SK-MEL-5 (cell line): ENCODE results near the gene PCBP3. TPM values are rescaled to one million over a fixed set of nuclear protein-coding genes. Genes with fewer than 3 reads are reported as not detected.
"Not testable (repeated sequence)": the region's sequence is repeated elsewhere in the genome, so short reads cannot be mapped to it uniquely, and the experiment has no call there.

Experiments
- DNase-seq: peaks from one replicate; pipeline ENCODE4 v3.0.0-alpha.2; 2016; ENCODE audit warnings: low read depth, low spot score
- in situ Hi-C: cut with HindIII; loops from 2 replicates; pipeline ENCODE4 v1.10.0; 2016; ENCODE audit warnings: low sequenced_read_pairs, high pct_unique_total_duplicates, low pct_unique_long_range_greater_than_20kb
- total RNA-seq: library from RNA; depleted of rRNA; stranded (reverse); fragments of >200 nt; shearing (Covaris generic); gene quantifications from 2 replicates; pipeline ENCODE4 v1.2.3, GENCODE V29; 2014

PCBP3 gene
- total RNA-seq, 1 experiment from 2014 or later, result not detected

DNA sequence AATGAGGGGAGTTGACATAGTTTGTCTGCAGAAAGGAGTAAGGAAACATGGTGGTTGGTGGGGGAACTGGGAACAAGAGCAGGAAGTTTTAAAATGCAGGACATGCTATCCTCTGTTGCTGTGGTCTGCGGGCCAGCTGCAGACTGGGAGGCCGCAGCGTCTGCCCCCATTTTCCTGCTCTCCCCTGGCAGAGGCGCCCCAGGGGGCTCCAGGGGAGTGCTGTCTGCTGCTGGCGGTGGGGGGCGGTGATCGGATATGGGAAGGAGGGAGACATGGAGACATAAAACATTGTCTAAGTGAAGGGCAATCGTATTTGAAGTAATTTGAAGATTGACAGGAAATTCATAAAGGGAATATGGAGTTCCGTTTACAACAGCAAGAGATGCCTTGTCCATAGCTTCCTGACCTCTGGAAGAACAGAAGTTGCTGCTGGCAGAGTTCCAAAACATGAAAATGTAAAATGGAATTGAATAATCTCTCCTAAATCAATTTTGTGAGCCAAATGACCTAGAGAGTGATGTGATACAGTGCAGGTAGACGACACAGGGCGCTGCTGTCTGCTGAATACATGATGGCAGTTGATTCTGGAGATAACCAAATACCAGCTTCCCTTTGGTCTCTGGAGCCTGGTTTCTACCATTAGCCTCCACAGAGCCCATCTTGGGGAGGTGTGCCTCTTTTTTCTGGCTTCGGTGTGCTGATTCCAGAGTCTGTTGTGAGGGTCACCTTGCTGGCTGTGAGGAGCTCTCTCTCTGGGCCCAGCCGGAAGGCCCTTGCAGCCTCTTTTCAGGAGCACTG lies 61.0 kb downstream of the PCBP3 start:
- in situ Hi-C loops, result no loop called here
- DNase-seq, result no peak

DNA sequence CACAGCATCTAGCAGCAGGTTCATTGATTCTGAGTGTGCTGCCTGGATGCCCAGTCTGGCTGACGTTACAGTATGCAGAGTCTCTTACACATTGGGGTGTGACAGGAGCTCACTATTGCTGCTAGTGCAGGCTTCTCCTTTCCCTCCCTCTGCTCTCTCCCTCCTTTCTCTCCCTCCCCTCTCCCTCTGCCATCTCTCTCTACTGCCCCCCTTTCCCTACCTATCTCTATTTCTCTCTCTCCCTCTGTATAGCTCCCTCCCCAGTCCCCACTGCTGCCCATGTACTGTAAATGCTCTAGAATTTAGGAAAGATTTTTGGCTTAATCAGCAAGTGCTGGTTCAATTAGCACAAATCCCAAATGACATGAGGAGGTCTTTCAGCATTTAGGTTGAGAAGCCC lies 62.8 kb downstream of the PCBP3 start:
- in situ Hi-C loops, result no loop called here
- DNase-seq, result no peak

DNA sequence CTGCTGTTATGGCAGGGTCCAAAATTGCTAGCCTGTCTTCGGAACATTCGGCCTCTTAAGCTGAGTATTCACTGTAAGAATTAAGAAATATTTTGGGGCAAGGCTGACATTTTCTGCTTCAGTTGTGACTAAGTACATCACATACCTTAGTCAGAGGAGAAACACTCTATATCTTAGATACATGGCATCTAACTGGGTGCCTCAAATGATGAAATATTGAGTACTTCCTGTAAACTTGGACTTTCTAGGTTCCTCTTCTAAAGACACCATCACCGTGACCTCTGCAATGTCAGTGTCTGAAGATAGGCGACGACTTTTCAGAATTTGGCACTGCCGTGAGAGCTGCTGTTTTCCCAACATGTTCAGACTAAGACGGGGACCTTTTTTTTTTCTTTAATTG lies 65.6 kb downstream of the PCBP3 start:
- in situ Hi-C loops, result no loop called here

DNA sequence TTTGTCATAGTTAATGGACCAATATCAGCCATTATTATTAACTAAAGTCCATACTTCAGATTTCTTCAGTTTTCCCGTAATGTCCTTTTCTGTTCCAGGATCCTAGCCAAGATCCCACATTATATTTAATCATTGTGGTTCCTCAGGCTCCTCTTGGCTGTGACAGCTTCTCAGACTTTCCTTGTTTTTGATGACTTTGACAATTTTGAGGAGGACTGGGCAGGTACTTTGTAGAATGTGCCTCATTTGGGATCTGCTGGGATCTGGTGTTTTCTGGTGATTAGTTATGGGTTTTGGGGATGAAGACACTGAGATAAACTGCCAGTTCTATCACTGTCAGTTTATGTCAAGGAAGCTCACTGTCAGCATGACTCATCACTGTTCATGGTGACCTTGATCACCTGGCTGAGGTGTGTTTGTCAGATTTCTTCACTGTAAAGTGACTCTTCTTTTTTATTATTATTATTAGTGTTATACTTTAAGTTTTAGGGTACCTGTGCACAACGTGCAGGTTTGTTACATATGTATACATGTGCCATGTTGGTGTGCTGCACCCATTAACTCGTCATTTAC lies 66.3 kb downstream of the PCBP3 start:
- in situ Hi-C loops, result no loop called here
- DNase-seq, result no peak

More for the DNA sequence above, 65.6 kb downstream of the PCBP3 start:
- DNase-seq, result no peak

DNA sequence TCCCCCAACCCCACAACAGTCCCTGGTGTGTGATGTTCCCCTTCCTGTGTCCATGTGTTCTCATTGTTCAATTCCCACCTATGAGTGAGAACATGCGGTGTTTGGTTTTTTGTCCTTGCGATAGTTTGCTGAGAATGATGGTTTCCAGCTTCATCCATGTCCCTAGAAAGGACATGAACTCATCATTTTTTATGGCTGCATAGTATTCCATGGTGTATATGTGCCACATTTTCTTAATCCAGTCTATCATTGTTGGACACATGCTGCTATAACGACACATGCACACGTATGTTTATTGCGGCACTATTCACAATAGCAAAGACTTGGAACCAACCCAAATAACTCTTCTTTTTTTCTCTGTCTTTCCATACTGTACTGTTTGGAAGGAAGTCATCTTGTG lies 66.8 kb downstream of the PCBP3 start:
- in situ Hi-C loops, DNase-seq: not testable (repeated sequence)

DNA sequence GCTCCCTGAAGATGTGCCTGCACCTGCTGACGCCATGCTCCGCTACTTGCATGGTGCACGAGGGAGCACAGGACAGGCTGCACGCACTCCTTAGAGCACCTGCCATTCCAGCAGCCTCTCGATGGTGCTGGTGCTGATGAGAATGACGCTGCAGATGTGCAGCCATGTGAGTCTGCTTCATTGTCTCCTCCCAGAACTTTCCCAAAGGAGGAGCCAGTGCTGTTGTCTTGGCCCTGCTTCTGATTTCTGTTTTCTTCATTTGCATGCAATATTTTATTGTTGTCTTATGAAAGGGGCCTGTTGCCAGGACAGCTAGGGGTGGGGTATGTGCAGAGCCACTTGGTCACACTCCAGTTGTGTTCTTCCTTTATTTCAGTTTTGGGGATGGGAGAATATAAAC lies 70.1 kb downstream of the PCBP3 start:
- in situ Hi-C loops, result no loop called here
- DNase-seq, result no peak

DNA sequence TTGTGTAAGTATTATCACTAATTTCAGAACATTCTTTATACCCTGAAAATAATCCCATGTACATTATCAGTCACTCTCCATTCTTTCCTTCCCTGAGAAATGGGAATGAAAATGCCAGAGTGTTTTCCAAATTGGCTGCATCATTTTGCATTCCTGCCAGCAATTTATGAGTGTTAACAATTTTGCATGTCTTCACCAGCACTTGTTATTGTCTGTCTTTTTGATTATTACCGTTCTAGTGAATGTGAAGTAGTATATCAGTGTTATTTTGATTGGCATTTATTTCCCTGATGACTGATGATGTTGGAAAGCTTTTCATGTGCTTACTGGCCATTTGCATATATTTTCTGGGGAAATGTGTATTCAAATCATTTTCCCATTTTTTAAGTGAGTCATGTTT lies 71.9 kb downstream of the PCBP3 start:
- DNase-seq, result no peak
- in situ Hi-C loops, result no loop called here

DNA sequence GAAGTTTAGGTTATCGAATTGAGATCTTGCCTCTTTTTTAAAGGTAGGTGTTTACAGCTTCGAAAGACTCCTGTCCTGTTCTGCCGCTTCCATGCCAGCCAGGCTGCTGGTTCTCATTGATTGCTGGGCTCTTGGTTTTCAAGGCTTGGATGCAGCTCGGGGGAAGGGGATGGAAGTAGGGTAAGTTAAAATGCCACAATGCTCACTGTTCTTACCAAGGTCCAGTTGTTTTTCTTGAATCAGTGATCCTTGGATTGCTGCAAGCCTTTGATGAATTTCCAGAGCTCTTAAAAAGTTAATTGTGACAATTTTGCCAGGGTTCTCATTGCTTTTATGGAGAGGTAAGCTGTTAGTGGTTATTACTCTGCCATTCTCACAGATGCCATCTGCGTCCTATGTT lies 74.9 kb downstream of the PCBP3 start:
- in situ Hi-C loops, result no loop called here
- DNase-seq, result no peak

DNA sequence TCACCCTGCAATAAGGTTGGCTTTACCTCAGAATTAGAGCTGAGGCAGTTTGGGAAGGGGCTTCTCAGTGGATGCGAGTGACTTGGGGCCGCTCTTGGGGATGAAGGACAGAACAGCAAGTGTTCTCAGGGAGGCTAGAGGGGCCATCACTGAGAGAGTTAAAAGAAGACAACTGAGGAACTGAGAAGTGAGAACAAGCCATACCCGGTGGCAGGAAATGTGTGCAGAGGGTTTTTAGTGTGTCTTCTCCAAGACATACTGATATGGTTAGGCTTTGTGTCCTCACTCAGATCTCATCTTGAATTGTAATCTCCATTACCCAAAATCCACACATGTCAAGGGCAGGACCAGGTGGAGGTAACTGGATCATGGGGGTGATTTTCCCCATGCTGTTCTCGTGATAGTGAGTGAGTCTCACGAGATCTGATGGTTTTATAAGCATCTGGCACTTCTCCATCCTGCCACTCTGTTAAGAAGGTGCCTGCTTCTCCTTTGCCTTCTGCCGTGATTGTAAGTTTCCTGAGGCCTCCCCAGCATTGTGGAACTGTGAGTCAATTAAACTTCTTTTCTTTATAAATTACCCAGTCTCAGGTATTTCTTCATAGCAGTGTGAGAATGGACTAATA lies 75.8 kb downstream of the PCBP3 start:
- in situ Hi-C loops, result no loop called here

DNA sequence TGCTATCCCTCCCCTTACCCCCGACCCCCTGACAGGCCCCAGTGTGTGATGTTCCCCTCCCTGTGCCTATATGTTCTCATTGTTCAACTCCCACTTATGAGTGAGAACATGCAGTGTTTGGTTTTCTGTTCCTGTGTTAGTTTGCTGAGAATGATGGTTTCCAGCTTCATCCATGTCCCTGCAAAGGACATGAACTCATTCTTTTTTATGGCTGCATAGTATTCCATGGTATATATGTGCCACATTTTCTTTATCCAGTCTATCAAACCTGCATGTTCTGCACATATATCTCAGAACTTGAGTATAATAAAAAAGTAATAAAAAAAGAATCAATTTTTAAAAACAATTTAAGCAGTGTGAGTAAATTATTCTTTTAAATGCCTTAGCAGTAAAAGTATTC lies 76.7 kb downstream of the PCBP3 start:
- DNase-seq, in situ Hi-C loops: not testable (repeated sequence)

More for the DNA sequence above, 75.8 kb downstream of the PCBP3 start:
- no peak for DNase-seq

DNA sequence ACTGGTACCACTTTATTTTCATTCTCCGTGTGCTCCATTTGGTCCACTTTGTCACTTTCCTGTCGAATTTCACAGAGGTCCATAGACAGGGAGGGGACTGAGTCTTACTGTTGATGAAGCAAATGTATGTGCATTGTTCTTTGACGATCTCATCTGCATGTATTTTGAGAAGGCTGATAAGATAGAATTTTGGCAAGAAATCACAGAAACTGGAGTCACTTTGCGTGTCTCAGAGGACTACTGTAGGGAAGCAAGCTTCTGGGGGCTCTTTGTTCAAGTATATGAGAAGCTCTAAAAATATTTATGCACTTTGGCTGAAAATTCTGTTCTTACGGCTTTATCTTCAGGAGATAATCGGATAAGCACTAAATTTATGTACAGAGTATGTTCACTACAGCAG lies 78.1 kb downstream of the PCBP3 start:
- no peak for DNase-seq
- in situ Hi-C loops, result no loop called here

DNA sequence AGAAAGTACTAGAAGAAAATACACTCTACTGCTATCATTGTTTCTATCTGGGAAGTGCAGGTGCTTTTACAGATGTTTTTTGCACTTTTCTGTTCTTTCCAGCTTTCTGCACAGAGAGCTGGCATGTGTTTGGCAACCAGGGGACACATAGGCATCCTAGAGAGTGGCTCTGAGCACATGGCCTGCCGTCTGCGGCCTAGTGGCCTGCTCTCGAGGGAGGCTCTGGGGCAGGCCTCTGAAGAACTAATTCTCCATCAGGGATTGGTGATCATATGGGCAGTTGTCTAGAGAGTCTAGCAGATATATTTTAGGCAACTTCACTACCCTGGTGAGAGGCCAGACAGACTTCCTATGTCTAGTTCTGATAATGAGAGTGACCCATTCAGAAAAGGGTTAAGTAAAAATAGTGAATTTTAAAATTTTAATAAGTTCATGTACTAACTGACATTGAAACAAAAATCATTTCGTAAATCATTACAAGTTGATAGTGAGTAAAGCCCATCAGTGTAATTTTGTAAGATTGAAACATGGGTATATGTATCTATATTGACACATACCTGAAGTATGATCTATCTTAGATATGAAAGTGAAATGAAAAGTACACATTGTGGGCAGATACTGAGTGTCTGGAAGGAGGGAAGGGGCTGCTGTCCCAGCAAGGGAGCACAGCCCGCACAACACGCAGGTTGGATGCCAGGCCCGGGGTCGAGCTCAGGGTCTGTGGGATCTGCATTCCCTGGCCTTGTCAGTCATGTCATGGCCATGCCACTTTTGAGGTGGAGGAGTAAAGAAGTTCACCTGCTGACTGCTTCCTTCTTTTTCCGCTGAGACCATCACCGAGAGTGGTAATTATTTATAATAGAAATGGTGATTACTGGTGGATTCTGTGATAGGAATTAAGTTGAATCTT lies 79.8 kb downstream of the PCBP3 start:
- in situ Hi-C loops, result no loop called here
- DNase-seq, result no peak

DNA sequence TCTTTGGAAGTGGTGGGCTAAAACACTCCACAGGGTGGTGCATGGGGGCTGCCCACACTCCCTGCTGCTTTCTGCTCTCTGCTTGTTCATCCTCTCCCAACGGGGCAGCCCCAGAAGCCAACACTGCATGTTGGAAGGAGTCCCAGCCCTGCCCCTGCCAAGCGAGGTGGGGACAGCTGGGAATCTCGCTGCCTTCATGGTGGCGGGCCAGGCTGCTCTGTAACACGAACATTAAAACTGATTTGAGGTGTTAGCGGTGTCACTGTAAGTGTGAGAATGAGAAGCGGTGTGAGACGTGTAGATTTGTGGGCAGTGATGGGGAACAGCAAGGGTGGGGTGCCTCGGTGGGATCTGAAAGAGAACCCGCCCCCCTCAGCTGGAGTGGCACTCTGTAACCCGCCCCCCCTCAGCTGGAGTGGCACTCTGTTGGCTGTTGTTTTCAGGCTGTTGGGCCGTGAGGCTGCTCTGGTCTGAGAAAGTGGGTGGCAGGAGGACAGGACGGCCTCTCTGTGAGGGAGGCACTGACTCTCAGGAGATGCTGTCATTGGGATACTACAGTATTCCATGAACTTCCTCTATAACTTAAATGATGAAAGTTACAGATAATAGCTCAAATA lies 80.9 kb downstream of the PCBP3 start:
- no peak for DNase-seq
- in situ Hi-C loops, result no loop called here

DNA sequence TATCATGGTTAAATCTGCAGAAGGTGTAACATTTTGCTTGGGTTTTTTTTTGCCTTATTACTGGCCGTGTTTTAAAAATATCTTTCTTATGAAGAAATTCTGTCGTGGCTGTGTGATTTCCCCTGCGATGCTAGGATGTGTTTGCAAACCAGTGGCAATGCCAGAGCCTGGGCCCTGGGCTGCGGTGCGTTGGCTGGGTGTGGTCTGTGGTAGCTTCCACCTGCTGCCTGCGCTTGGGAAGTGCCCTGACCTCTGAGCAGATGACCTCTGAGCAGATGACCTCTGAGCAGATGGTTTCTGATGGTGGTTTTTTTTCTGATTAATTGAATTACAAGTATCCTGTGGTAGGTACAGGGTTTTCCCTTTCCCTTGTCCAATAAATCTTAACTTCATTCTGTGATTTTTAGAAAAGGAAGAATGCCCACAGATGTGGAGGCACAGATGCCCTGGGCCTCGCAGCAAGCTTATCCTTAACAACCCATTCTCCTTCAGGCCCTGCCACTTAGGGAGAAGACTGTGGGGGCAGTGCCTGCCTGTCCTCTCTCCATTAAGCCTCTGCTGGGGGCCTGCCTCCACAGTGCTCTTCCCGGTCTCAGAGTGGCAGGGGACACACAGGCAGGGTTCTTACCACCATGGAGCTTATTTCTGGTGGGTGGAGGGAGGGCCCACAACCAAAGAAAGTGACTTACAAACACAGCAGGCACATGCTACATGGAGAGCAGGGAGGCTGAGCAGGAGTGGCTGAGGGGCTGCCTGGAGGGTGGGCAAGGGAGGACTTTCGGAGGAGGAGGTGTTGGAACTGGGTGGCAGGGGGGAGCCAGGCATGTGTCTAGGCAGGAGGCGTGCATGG lies 81.7 kb downstream of the PCBP3 start:
- in situ Hi-C loops, result no loop called here
- DNase-seq, result no peak

DNA sequence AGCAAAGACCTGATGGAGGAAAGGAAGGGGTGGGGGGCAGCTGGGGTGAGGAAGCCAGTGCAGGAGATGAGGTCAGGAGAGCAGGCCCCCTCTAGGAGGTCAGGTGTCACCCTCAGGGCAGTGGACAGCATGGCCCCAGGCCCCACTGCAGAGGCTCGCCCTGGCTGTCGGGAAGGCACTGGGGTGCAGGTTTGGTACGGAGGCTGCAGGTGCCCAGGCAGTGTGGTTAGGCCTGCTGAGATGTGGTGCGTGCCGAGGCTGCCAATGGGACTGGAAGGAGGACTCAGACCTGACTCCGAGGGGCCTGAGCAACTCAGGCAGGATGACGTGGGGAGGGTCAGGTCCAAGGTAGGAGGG lies 82.3 kb downstream of the PCBP3 start:
- in situ Hi-C loops, result no loop called here

DNA sequence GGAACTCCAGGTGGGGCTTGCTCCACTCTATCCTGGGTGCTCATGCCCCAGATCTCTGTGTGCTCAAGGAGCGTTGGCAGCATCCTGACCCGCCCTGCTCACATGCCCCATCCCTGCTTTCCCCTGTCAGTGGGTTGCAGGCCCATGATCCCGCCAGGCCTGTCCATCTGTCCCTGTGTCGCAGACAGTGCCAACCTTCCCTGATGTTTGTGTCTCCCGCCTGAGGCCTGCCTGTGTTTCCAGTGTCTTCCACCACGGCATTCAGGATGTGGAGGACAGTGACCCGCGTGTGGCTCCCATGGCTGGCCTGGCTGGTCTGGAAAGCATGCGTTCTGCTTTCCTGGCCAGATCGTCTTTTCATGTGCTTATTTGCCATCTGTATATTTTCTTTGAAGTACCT lies 82.9 kb downstream of the PCBP3 start:
- no peak for DNase-seq
- in situ Hi-C loops, result no loop called here

More for the DNA sequence above, 82.3 kb downstream of the PCBP3 start:
- DNase-seq, result no peak

DNA sequence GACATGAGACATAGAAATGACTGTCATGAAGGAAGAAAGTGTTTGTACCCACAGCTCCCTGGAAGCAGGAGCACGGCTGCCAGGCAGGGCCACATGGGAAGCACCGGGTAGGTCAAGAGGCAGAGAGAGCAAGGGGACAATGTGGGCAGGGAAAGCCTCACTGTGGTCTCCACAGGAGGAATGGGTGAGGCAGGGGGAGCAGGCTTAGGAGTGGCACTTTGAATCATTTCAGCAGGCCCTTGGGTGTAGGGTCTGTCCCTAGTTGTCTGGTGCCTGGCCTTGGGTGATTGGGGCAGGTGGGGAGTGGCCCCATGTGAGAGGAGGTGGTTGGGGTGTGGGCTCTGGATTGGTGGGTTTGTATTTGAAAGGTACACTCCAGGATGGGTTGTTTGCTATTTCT lies 83.9 kb downstream of the PCBP3 start:
- in situ Hi-C loops, result no loop called here
- DNase-seq, result no peak
